Heart right ventricle (tissue), 16 donors: ENCODE data around the gene MRPS25. TPM values are rescaled to one million over a fixed set of nuclear protein-coding genes. Genes with fewer than 3 reads are reported as not detected.

Experiments
- ATAC-seq, 8 donors: fragments of 200-7000 bp; cut with Tn5 transposase; one replicate each; pipeline ENCODE4 v1.9.1; 2020; ENCODE audit warnings: mild to moderate bottlenecking in 8 of 8, moderate library complexity in 8 of 8, moderate number of reproducible peaks in 1 of 8
- DNase-seq, 2 donors: peaks; one replicate each; pipeline ENCODE4 v3.0.0-alpha.2; 2020
- H3K27ac ChIP-seq, 10 donors: fragments of 200-600 bp; sonication (generic) in 2 of 10; one replicate each; pipeline versions ENCODE4 v1.5.0 to v1.8.0; 2020 to 2022; ENCODE audit warnings: mild to moderate bottlenecking in 3 of 10
- H3K27me3 ChIP-seq, 7 donors: fragments of 200-600 bp; one replicate each; pipeline ENCODE4 v1.8.0; 2021 to 2022; ENCODE audit warnings: mild to moderate bottlenecking in 2 of 7
- H3K36me3 ChIP-seq, 9 donors: fragments of 200-600 bp; sonication (generic) in 1 of 9; one replicate each; pipeline versions ENCODE4 v1.5.0 to v1.8.0; 2020 to 2022; ENCODE audit warnings: mild to moderate bottlenecking in 2 of 9
- H3K4me1 ChIP-seq, 9 donors: fragments of 200-600 bp; sonication (generic) in 1 of 9; one replicate each; pipeline versions ENCODE4 v1.5.0 to v1.8.0; 2020 to 2022; ENCODE audit warnings: mild to moderate bottlenecking in 4 of 9
- H3K4me3 ChIP-seq, 10 donors: fragments of 200-600 bp; sonication (generic) in 2 of 10; one replicate each; pipeline versions ENCODE4 v1.5.0 to v1.8.0; 2020 to 2022; ENCODE audit warnings: mild to moderate bottlenecking in 7 of 10, moderate library complexity in 2 of 10
- H3K9me3 ChIP-seq, 11 donors: fragments of 200-600 bp in 10 of 11; sonication (generic) in 2 of 11; one replicate each; pipeline versions ENCODE4 v1.5.0 to v1.8.0; 2013 to 2022; ENCODE audit warnings: mild to moderate bottlenecking in 2 of 11, control low read depth in 1 of 11, moderate library complexity in 1 of 11
- WGBS, 2 donors: extraction: QIAGEN DNeasy Blood & Tissue Kit; methylation state at CpG; one replicate each; pipeline ENCODE4 v1.1.7; 2013; ENCODE audit warnings: inconsistent platforms in 1 of 2; 5-methylcytosine and 5-hydroxymethylcytosine counted together
- intact Hi-C, 10 donors: fragments of 100-400 bp; cut with DNase I; formaldehyde crosslinking; loops; one replicate each; pipeline versions ENCODE4 v1.11.1 to v1.14.2; 2022
- polyA plus RNA-seq, 2 donors: library from polyadenylated mRNA; stranded (reverse); fragments of 200-250 nt; gene quantifications; one replicate each; pipeline ENCODE4 v1.2.3, GENCODE V29; 2013
- total RNA-seq, 10 donors: library from RNA; stranded (reverse); fragmentation: NEBNext Ultra II Directional in 3 of 10; extraction: Animal tissue kit (Norgen Biotek cat#: 25700) in 3 of 10; gene quantifications; one replicate each; pipeline versions ENCODE4 v1.2.1 to v1.2.4, GENCODE V29; 2021 to 2023
- TF ChIP-seq, protein P1 (sequence below), 9 donors: fragments of 200-600 bp; sonication (generic) in 2 of 9; IDR thresholded peaks; one replicate each; pipeline versions ENCODE4 v1.5.0 to v1.8.0; 2021 to 2022; ENCODE audit warnings: antibody characterized with exemption in 9 of 9, mild to moderate bottlenecking in 5 of 9, moderate library complexity in 1 of 9
- donor health status: Arrhythmogenic right ventricular cardiomyopathy.
- donor health status: ischemic (EF 13 %, LVEDD 7.1; RV severe dilation, severe dysfunction).
- donor health status: healthy with polysubstance abuse.
- donor health status: DM: no; HTN: yes; CAD: no.
- donor health status: DM: no; HTN: no; CAD: no.
- donor health status: ischemic (EF 25% LVEDD 6.9; RV normal size, moderate dysfunction).
- donor health status: ischemic (EF 25% LVEDD 5.7; RV mildly dilated, moderate dysfunction).
- donor health status: healthy.
- donor health status: DM: yes; HTN: yes; CAD: no.
- donor health status: Ischemic cardiomyopathy.
- donor health status: ischemic (EF 35%, LVEDD 5.7; RV mildly dilated, moderate dysfunction).
- donor health status: nonischemic (EF 11% LVEDD 7.7; RV severe dilation, severe dysfunction).
- donor health status: DM: yes; HTN: yes; CAD: no.
- donor health status: PGD.
- donor health status: ischemic (EF 29% LVEDD 5.4; RV normal size, mild dysfunction).
- donor health status: nonischemic (EF 23%, LVEDD 6.1; RV moderate dilation, normal function).

Gene MRPS25
- total and polyA plus RNA-seq, 12 donors: 64.7 to 227 (median 98.5) TPM

DNA sequence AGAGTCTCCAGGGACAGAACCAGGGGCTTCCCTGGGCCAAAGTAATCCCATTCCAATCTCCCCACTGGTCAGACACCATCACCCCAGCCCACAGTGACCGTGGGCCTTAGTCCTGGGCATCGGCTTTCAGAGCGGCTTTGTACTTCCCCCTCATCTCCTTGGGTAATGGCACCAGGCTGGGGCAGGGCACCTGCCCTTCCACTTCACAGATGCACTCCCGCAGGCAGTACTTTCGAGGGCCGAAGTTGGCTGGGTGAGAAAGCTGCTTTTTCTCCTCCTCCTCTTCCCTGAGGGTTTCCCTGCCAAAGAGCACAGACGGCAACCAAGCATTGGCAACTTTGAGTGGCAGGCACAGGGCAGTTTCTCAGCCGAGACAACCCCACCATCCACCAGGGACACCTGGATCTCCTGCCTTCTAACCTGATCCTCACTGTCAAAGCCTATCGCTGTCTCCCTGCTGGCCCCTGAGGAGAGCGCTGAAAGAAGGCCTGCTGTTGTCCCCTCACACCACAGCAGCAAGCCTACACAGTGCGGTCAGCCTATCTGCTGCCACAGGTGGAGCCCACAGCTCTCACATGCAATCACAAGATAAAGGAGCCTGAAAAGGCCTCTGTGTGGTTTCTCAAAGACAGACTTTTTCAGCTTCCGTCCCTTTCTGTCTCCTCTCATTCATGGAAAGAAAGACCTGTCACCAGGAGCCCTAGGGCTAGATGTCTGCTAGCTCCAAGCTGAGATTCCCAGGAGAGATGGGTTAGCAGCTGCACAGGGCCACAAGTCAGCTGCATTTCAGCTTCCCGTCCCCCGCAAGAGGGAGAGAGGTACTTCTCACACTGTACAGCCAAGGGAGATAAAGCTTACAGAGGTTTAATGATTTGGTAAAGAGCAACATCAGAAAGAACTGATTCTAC, 12.5 kb downstream of the MRPS25 start:
- H3K36me3 ChIP-seq: peaks cover 0 to 81% (median 40%) of the 10 kb centered on the region in 9 donors
- intact Hi-C loops: loop anchor here in 1 of 10 donors (1.0 kb wide), 1 partner anchor 41 kb away; no protein-coding TSS in a partner anchor
- ATAC-seq (peak in 3 of 8 donors; percentile 12 to 39 (median 17)), DNase-seq (no peak)
- H3K4me1 ChIP-seq: peaks cover 0 to 5% (median 0%) of the 10 kb centered on the region in 9 donors
- H3K4me3 ChIP-seq: no peak overlapping the region
- H3K27me3 ChIP-seq: no peaks in the 10 kb centered on the region
- TF ChIP-seq, protein P1, sequence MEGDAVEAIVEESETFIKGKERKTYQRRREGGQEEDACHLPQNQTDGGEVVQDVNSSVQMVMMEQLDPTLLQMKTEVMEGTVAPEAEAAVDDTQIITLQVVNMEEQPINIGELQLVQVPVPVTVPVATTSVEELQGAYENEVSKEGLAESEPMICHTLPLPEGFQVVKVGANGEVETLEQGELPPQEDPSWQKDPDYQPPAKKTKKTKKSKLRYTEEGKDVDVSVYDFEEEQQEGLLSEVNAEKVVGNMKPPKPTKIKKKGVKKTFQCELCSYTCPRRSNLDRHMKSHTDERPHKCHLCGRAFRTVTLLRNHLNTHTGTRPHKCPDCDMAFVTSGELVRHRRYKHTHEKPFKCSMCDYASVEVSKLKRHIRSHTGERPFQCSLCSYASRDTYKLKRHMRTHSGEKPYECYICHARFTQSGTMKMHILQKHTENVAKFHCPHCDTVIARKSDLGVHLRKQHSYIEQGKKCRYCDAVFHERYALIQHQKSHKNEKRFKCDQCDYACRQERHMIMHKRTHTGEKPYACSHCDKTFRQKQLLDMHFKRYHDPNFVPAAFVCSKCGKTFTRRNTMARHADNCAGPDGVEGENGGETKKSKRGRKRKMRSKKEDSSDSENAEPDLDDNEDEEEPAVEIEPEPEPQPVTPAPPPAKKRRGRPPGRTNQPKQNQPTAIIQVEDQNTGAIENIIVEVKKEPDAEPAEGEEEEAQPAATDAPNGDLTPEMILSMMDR (IDR thresholded peaks at IDR 0.05): no peak
- H3K27ac ChIP-seq: no peak overlapping the region
- 87% methylated on average over 14 of the region's 14 CpGs for WGBS, 2 donors
- H3K9me3 ChIP-seq: no peaks in the 10 kb centered on the region

DNA sequence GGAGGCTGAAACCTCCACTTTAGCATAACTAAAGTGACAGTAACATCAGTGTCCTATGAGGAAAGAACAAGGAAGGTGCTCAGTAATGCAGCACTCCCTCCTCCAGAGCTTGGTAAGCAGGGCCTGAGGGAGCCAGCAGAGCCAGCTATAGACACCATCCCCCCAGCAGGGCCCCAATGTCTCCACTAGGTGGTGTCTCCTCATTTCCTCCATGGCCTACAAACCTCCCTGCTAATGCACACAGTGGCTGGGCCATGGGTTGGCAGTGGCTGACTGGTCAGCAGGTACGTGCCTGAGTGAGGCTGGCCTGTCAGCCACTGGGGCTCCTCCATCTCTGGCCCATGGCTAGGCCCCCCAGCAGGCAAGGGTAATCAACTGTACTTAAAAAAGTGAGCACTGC, 13.6 kb downstream of the MRPS25 start:
- DNase-seq: no peak
- 67 to 70% methylated on average over 1 of the region's 1 CpG for WGBS, 2 donors
- intact Hi-C loops: no loop called here
- ATAC-seq: peak in 6 of 8 donors; percentile 46 to 77 (median 70)
- peaks cover 0 to 5% (median 0%) of the 10 kb centered on the region in 9 donors for H3K4me1 ChIP-seq
- H3K9me3 ChIP-seq: no peaks in the 10 kb centered on the region
- TF ChIP-seq, protein P1 (IDR thresholded peaks at IDR 0.05): peak in 7 of 9 donors; percentile 34 to 61 (median 41)
- no peak overlapping the region for H3K4me3 ChIP-seq
- H3K27me3 ChIP-seq: no peaks in the 10 kb centered on the region
- no peak overlapping the region for H3K27ac ChIP-seq
- peaks cover 0 to 81% (median 50%) of the 10 kb centered on the region in 9 donors for H3K36me3 ChIP-seq

DNA sequence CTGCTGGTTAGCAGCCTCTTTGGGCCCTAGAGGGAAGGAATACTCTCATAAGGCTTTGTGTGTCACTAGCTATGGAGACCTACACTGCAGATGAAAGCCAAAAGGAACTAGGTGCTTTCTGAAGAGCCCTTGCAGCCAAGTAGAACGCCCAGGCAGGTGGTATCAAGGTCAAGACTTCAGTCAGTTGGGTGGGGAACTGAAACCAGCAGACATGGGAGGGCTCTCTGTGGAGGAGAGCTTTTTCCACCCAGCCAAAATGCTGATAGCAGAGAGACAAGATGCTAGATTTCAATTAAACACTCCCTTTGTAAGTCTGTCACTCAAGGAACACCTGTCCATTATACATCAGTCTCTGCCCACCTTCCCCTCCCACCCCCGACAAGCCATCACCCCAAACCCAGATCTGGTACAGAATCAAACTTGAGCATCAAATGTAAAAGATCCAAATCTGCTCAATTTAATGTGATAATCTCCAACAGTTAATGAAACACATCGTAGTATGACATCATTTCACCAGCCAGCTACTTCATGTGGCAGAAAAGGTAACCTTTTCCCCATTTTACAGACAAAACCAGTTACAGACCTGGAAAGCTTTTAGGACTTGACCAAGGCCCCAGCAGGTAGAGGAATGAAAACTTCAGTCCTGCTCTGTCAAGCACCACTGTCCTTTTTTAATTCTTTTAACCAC, 14.6 kb downstream of the MRPS25 start:
- ATAC-seq: no peak
- 86 to 89% methylated on average over 3 of the region's 3 CpGs for WGBS, 2 donors
- H3K4me3 ChIP-seq: no peak overlapping the region
- no peak overlapping the region for H3K27ac ChIP-seq
- peaks cover 0 to 87% (median 60%) of the 10 kb centered on the region in 9 donors for H3K36me3 ChIP-seq
- DNase-seq: no peak
- no peaks in the 10 kb centered on the region for H3K27me3 ChIP-seq
- intact Hi-C loops: no loop called here
- no peaks in the 10 kb centered on the region for H3K9me3 ChIP-seq
- TF ChIP-seq, protein P1 (IDR thresholded peaks at IDR 0.05): no peak
- peaks cover 0 to 9% (median 0%) of the 10 kb centered on the region in 9 donors for H3K4me1 ChIP-seq

DNA sequence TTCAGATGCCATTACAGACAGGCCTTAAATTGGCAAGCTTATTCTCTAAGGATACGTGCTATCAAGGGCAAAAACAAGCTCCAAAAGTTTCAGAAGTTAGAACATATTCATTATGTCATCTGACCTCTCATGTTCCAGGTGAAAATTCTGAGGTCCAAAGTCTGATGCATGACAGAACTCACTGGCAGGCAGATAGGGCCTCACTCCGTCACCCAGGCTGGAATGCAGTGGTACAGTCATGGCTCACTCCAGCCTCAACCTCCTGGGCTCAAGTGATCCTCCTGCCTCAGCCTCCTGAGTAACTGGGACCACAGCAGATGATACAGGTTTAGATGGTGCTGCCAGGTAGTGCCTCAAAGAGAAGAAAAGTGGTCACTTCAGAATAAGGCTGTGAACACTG, 15.5 kb downstream of the MRPS25 start:
- no peak overlapping the region for H3K27ac ChIP-seq
- no peaks in the 10 kb centered on the region for H3K27me3 ChIP-seq
- TF ChIP-seq, protein P1 (IDR thresholded peaks at IDR 0.05): no peak
- intact Hi-C loops: loop anchor here in 4 of 10 donors (10.0 kb wide), 2 partner anchors 105 to 115 kb away; partner anchors contain the start of gene NR2C2 (in 3 of the 4)
- 85 to 95% methylated on average over 2 of the region's 2 CpGs for WGBS, 2 donors
- peaks cover 0 to 9% (median 0%) of the 10 kb centered on the region in 9 donors for H3K4me1 ChIP-seq
- ATAC-seq: no peak
- no peak overlapping the region for H3K4me3 ChIP-seq
- no peaks in the 10 kb centered on the region for H3K9me3 ChIP-seq
- peaks cover 2 to 97% (median 70%) of the 10 kb centered on the region in 9 donors for H3K36me3 ChIP-seq
- DNase-seq: no peak
